ENCODE data around the gene COL25A1. TPM values are rescaled to one million over a fixed set of nuclear protein-coding genes. Genes with fewer than 3 reads are reported as not detected.
"Not testable (repeated sequence)": the region's sequence is repeated elsewhere in the genome, so short reads cannot be mapped to it uniquely, and the experiment has no call there.

The COL25A1 gene
- total RNA-seq, 4 donors from 2014 or later: 7.1 to 21.3 (median 12.6) TPM

DNA sequence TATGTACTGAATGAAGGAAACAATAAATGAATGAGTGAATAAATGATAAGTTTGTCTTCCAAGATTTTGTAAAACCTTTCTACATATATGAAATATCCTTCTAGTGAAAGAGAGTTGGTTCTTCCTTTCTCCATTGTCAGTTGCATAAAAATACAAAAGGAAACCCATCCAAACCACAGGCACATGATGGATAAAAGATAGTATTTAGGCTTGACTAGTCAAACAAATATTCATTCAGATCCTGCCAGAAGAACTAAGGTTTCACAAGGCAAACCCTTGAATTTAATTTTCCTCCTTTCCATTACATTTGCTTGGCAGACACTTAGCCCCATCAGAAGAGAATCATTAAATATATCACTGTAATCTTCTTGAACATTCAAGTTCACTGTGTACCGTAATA lies 208.4 kb downstream of the COL25A1 start:
- ATAC-seq (ENCODE audit: low FRiP score) (no peak), DNase-seq (ENCODE audit: low spot score) (no peak)
- TF ChIP-seq, protein P1, sequence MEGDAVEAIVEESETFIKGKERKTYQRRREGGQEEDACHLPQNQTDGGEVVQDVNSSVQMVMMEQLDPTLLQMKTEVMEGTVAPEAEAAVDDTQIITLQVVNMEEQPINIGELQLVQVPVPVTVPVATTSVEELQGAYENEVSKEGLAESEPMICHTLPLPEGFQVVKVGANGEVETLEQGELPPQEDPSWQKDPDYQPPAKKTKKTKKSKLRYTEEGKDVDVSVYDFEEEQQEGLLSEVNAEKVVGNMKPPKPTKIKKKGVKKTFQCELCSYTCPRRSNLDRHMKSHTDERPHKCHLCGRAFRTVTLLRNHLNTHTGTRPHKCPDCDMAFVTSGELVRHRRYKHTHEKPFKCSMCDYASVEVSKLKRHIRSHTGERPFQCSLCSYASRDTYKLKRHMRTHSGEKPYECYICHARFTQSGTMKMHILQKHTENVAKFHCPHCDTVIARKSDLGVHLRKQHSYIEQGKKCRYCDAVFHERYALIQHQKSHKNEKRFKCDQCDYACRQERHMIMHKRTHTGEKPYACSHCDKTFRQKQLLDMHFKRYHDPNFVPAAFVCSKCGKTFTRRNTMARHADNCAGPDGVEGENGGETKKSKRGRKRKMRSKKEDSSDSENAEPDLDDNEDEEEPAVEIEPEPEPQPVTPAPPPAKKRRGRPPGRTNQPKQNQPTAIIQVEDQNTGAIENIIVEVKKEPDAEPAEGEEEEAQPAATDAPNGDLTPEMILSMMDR (IDR thresholded peaks at IDR 0.05): no peak

DNA sequence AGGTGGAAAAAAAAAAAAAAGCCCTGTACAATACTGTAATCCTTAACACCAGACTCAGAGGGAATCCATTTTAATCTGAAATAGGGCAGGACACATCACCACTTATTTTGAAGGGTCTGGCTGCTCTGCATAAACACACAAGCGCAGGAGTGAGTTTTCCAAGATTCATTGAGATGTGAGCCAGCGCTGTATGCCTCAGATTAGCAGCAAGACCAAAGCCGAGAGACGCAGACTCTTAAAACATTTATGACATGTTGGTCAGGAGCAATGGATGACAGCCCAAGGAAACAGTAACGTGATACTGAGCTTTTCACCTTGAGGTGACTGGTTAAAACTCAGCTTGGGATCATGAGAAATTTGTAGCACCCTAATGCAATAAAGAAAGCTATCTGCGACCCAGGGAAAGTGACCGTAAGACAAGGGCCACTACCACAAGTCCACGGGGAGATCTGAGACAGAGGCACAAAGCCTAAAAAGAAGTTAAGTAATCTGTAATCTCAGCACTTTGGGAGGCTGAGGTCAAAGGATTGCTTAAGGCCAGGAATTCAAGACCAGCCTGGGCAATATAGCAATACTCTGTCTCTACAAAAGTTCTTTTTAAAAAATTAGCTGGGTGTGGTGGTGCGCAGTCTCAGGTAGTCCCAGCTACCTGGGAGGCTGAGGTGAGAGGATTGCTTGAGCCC lies 210.6 kb downstream of the COL25A1 start:
- no peak for ATAC-seq (ENCODE audit: low FRiP score)
- TF ChIP-seq, protein P1 (IDR thresholded peaks at IDR 0.05): no peak

DNA sequence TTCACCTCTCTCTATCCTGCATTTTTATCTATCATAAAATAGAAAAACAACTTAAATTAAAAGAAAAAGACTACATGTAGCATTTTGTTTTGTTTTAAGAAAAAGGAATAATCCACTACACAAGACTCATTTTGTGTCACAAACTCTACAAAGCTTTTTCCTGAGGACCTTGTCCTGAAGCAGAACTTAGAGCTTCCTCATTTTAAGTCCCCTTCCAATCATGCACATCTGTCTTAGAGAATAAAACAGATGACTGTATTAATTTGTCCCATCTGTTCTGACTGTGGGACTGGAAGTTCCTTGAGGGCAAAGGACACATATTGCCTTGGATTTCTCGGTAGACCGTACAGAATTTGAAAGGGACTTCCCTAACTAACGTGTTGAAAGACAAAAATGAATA lies 218.5 kb downstream of the COL25A1 start:
- DNase-seq (ENCODE audit: low spot score): no peak
- no peak for ATAC-seq (ENCODE audit: low FRiP score)
- TF ChIP-seq, protein P1 (IDR thresholded peaks at IDR 0.05): no peak

More for the DNA sequence above, 210.6 kb downstream of the COL25A1 start:
- DNase-seq (ENCODE audit: low spot score): no peak

DNA sequence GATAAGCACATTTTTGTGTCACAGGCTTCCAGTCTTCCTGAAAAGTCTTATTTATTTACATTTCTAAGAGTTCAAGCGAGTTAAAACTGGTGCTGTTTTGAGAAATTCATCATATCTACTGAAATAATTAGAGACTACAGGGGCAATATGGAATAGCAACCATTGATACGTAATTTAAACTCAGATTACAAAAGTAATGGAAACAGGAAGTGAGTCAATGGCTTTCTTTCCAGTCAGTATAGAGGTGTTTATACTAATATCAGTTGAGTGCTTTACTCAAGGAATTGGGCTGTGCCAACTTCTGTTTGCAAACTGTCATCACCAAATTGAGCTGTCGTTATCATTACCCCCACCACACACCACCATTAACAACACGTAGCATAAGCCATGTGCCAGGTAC lies 222.7 kb downstream of the COL25A1 start:
- DNase-seq (ENCODE audit: low spot score) (no peak), ATAC-seq (ENCODE audit: low FRiP score) (no peak)
- TF ChIP-seq, protein P1 (IDR thresholded peaks at IDR 0.05): no peak

DNA sequence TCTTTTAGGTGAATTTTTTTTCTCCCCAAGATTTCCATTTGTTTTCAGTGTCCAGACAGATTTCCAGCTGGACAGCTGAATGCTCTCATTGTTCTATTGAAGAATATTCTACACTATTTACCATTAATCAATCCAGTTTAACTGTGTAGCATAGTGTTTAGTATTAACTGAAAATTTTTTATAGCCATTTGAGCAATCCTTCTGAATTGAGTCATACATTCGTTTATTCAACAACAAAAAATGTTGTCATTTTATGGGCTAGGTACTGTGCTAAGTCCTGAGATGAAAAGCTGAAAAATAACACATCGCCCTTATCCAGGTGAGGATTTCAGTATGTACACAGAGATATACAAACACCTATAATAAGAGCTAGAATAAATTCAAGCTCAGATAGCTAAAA lies 223.3 kb downstream of the COL25A1 start:
- ATAC-seq (ENCODE audit: low FRiP score) (peak; percentile 57), DNase-seq (ENCODE audit: low spot score) (no peak)

DNA sequence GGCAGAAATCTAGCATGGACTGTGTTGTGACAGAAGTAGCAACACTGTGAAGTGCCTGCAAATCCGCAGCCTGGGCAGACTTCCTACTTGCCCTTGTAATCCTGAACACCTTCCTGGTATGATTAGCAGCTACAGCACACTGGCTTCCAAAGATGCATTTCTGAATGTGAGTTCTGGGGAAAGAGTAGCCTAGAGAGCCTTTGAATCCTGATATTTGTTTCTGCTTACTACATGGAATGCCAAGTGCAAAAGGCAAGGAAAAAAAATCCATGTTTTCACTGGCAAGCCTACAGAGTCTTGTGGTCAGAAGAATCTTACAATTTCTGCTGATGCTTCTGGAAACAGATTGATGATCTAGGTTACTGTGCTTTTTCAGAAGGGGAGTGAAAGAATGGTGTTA lies 223.7 kb downstream of the COL25A1 start:
- DNase-seq (ENCODE audit: low spot score) (no peak), ATAC-seq (ENCODE audit: low FRiP score) (no peak)
- TF ChIP-seq, protein P1 (IDR thresholded peaks at IDR 0.05): no peak

More for the DNA sequence above, 223.3 kb downstream of the COL25A1 start:
- TF ChIP-seq, protein P1 (IDR thresholded peaks at IDR 0.05): no peak

DNA sequence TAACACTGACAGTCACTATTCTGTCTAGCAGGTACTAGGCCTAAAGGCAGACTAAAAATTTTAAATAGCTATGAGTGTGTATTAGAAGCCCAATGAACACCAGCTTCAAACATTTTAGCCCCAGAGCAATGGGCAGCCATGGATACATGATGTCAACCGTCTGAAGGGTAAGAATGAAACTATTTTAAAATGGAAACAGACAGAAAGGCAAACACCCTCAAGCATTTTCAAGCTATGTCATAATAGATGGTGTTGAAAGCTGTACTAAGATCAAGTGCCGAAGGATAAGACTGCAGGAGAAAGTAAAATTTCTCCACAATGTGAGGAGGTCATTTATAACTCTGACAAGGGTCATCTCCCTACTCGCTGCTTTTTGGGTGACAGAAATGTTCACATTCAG lies 225.0 kb downstream of the COL25A1 start:
- TF ChIP-seq, protein P1 (IDR thresholded peaks at IDR 0.05): no peak
- no peak for ATAC-seq (ENCODE audit: low FRiP score)

DNA sequence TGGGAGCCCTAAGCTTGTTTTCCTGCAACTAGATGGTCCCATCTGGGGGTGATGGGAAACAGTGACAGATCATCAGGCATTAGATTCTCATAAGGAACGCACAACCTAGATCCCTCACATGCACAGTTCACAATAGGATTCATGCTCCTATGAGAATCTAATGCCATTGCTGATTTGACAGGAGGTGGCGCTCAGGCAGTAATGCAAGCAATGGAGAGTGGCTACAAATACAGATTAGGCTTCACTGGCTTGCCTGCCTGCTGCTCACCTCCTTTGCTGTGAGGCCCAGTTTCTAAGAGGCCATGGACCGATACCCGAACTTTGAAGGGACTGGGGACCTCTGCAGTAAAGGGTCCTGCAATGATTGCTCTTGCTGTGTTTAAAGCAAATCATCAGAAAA lies 225.7 kb downstream of the COL25A1 start:
- ATAC-seq (ENCODE audit: low FRiP score); DNase-seq (ENCODE audit: low spot score): not testable (repeated sequence)

More for the DNA sequence above, 225.0 kb downstream of the COL25A1 start:
- no peak for DNase-seq (ENCODE audit: low spot score)
